Chondrocyte (in vitro differentiated cells): ENCODE data around the gene RESP18. TPM values are rescaled to one million over a fixed set of nuclear protein-coding genes. Genes with fewer than 3 reads are reported as not detected.
A peak's percentile ranks its signal among the peaks of the same experiment; 100 is the strongest.

Experiments used
- DNase-seq: peaks from one replicate; pipeline ENCODE4 v3.0.0; 2021; ENCODE audit warnings: mixed read lengths, low spot score
- H3K27ac Mint-ChIP-seq: one replicate; pipeline ENCODE4 v1.8.0; 2021; ENCODE audit warnings: mild to moderate bottlenecking, moderate library complexity, mixed read lengths; ENCODE audit not compliant: unreplicated experiment
- H3K27me3 Mint-ChIP-seq: 2 replicates; pipeline ENCODE4 v1.8.0; 2021; ENCODE audit warnings: low read depth, mixed read lengths
- H3K36me3 Mint-ChIP-seq: 2 replicates; pipeline ENCODE4 v1.8.0; 2021; ENCODE audit warnings: low read depth, mixed read lengths
- H3K4me1 Mint-ChIP-seq: 2 replicates; pipeline ENCODE4 v1.8.0; 2021; ENCODE audit warnings: low read depth, mild to moderate bottlenecking, mixed read lengths
- H3K4me3 Mint-ChIP-seq: one replicate; pipeline ENCODE4 v1.8.0; 2021; ENCODE audit warnings: mild to moderate bottlenecking, moderate library complexity, mixed read lengths; ENCODE audit not compliant: unreplicated experiment
- H3K9me3 Mint-ChIP-seq: 2 replicates; pipeline ENCODE4 v1.8.0; 2021; ENCODE audit warnings: low read depth, mixed read lengths
- total RNA-seq: library from RNA; stranded (reverse); gene quantifications from 3 replicates; pipeline ENCODE4 v1.2.1, GENCODE V29; 2021
- TF ChIP-seq, protein P1 (sequence below): fragments of 200-600 bp; sonication (generic); IDR thresholded peaks from 2 replicates; pipeline ENCODE4 v1.5.0; 2021; ENCODE audit warnings: antibody characterized with exemption, mild to moderate bottlenecking, moderate library complexity

The RESP18 gene
- total RNA-seq, 1 donor from 2014 or later, result not detected

DNA sequence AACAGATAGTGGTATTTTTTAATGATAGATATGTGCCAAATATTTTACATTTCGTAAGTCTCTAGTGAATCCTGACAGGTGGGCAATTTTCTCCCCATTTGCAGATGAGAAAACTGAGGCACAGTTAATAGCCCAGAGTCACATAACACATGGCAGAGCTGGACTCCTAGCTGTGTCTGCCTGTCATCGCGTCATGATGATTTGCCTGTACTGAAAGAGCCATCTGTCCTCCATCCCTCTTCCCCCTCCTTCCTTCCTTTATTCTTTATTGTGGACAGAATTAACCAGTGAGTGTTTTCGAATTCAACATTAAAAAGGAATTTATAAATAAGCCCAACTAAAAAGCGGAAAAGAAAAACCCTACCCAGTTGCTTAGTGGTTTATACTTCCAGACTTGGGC lies 50.2 kb downstream of the RESP18 start:
- TF ChIP-seq, protein P1, sequence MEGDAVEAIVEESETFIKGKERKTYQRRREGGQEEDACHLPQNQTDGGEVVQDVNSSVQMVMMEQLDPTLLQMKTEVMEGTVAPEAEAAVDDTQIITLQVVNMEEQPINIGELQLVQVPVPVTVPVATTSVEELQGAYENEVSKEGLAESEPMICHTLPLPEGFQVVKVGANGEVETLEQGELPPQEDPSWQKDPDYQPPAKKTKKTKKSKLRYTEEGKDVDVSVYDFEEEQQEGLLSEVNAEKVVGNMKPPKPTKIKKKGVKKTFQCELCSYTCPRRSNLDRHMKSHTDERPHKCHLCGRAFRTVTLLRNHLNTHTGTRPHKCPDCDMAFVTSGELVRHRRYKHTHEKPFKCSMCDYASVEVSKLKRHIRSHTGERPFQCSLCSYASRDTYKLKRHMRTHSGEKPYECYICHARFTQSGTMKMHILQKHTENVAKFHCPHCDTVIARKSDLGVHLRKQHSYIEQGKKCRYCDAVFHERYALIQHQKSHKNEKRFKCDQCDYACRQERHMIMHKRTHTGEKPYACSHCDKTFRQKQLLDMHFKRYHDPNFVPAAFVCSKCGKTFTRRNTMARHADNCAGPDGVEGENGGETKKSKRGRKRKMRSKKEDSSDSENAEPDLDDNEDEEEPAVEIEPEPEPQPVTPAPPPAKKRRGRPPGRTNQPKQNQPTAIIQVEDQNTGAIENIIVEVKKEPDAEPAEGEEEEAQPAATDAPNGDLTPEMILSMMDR, result no peak
- no peak for DNase-seq
- H3K27ac Mint-ChIP-seq, result peak overlapping the region; percentile 24
- H3K36me3 Mint-ChIP-seq, result peaks cover 11% of the 10 kb centered on the region
- H3K27me3 Mint-ChIP-seq, result no peaks in the 10 kb centered on the region
- no peaks in the 10 kb centered on the region for H3K9me3 Mint-ChIP-seq
- no peak overlapping the region for H3K4me3 Mint-ChIP-seq
- H3K4me1 Mint-ChIP-seq, result peaks cover 66% of the 10 kb centered on the region

GRCh38 chr2:219281588-219281987 lies 51.0 kb downstream of the RESP18 start:
- no peak overlapping the region for H3K4me3 Mint-ChIP-seq
- H3K9me3 Mint-ChIP-seq, result no peaks in the 10 kb centered on the region
- H3K36me3 Mint-ChIP-seq, result peaks cover 11% of the 10 kb centered on the region
- peak; percentile 82 for DNase-seq
- TF ChIP-seq, protein P1, result no peak
- no peaks in the 10 kb centered on the region for H3K27me3 Mint-ChIP-seq
- no peak overlapping the region for H3K27ac Mint-ChIP-seq
- H3K4me1 Mint-ChIP-seq, result peaks cover 64% of the 10 kb centered on the region

GRCh38 chr2:219280651-219281050 lies 51.9 kb downstream of the RESP18 start:
- Mint-ChIP-seq H3K27ac (no peak overlapping the region), H3K4me1 (peaks cover 56% of the 10 kb centered on the region)

DNA sequence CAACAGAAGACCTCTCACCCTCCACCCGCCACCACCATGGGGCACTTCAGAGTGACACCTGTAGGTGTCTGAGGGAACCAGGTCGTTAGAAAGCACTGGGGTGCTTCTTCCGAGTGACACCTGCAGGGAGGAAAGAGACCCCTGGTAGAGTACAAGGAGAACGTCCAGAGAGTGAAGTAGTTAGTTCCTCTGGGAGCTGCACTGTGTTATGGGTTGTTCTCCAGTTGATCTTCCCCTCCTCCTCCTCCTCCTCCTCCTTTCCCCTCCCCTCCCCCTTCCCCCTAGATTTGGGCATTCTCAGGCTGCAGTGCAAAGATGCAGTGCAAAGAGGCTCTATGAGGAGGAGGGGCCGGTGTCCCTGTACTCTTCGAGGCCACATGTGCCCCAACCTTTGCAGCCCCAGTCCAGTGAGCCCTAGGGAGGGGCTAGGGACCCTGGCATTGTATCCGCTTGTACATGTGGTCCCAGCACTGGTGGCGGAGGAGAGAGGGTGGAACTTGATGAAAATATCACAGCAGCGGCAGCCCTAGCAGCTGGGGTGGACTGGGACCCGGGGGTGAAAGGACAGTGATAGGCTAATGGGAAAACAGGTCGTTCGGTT lies 52.5 kb downstream of the RESP18 start:
- DNase-seq, result peak; percentile 58
- TF ChIP-seq, protein P1, result peak; percentile 39

More at GRCh38 chr2:219280651-219281050, 51.9 kb downstream of the RESP18 start:
- H3K27me3 Mint-ChIP-seq, result no peaks in the 10 kb centered on the region
- no peaks in the 10 kb centered on the region for H3K9me3 Mint-ChIP-seq
- peaks cover 11% of the 10 kb centered on the region for H3K36me3 Mint-ChIP-seq
- H3K4me3 Mint-ChIP-seq, result peak overlapping the region; percentile 85
- TF ChIP-seq, protein P1, result no peak
- peak; percentile 37 for DNase-seq

GRCh38 chr2:219279151-219279915 lies 53.2 kb downstream of the RESP18 start, which contains the start of gene DNAJB2:
Gene DNAJB2, plus strand, starts transcription at chr2:219279366. Its CDS starts 468 bp downstream, at chr2:219279834.
- H3K27me3 Mint-ChIP-seq, result no peaks in the 10 kb centered on the region
- DNase-seq, result peak; percentile 99
- peaks cover 59% of the 10 kb centered on the region for H3K4me1 Mint-ChIP-seq
- peak within 1 kb of the TSS; percentile 99 for H3K27ac Mint-ChIP-seq
- peak within 1 kb of the TSS; percentile 85 for H3K4me3 Mint-ChIP-seq
- TF ChIP-seq, protein P1, result peak; percentile 65
- no peaks in the 10 kb centered on the region for H3K9me3 Mint-ChIP-seq
- peaks cover 9% of the 10 kb centered on the region for H3K36me3 Mint-ChIP-seq

More for the DNA sequence above, 52.5 kb downstream of the RESP18 start:
- Mint-ChIP-seq H3K4me1 (peaks cover 54% of the 10 kb centered on the region), H3K27me3 (no peaks in the 10 kb centered on the region), H3K4me3 (peak overlapping the region; percentile 85), H3K9me3 (no peaks in the 10 kb centered on the region), H3K27ac (peak overlapping the region; percentile 97), H3K36me3 (peaks cover 9% of the 10 kb centered on the region)
